ENCODE results near the gene RASA3.
"Not testable (repeated sequence)": the region's sequence is repeated elsewhere in the genome, so short reads cannot be mapped to it uniquely, and the experiment has no call there.

The RASA3 gene

GRCh38 chr13:114142137-114142550 is 9.7 kb upstream of the RASA3 start:
- DNase-seq (ENCODE audit: low read depth in 2 of 2) = no peak

- DNase-seq (ENCODE audit: low read depth in 2 of 2) = no peak
These were observed 9.0 kb upstream of the RASA3 start for GRCh38 chr13:114141261-114141996.

GRCh38 chr13:114140906-114141250 is 8.5 kb upstream of the RASA3 start:
- DNase-seq (ENCODE audit: low read depth in 2 of 2) = no peak

GRCh38 chr13:114140131-114140905 is 7.9 kb upstream of the RASA3 start:
- no peak for DNase-seq (ENCODE audit: low read depth in 2 of 2)

- DNase-seq (ENCODE audit: low read depth in 2 of 2) = no peak
These were observed 4.2 kb upstream of the RASA3 start for GRCh38 chr13:114136576-114136975.

GRCh38 chr13:114135731-114136171 is 3.3 kb upstream of the RASA3 start:
- DNase-seq (ENCODE audit: low read depth in 2 of 2) = no peak

GRCh38 chr13:114134944-114135610 is 2.7 kb upstream of the RASA3 start:
- DNase-seq (ENCODE audit: low read depth in 2 of 2) = no peak

GRCh38 chr13:114134111-114134943 is 1.9 kb upstream of the RASA3 start:
- no peak for DNase-seq (ENCODE audit: low read depth in 2 of 2)

GRCh38 chr13:114133552-114133951 is 1.1 kb upstream of the RASA3 start:
- not testable (repeated sequence) for DNase-seq (ENCODE audit: low read depth in 2 of 2)

GRCh38 chr13:114133126-114133525 is 703 bp upstream of the RASA3 start:
- not testable (repeated sequence) for DNase-seq (ENCODE audit: low read depth in 2 of 2)

GRCh38 chr13:114131583-114132418 is 622 bp downstream of the RASA3 start:
- no peak for DNase-seq (ENCODE audit: low read depth in 2 of 2)

GRCh38 chr13:114130837-114131582 is 1.4 kb downstream of the RASA3 start:
- DNase-seq (ENCODE audit: low read depth in 2 of 2) = no peak

- no peak for DNase-seq (ENCODE audit: low read depth in 2 of 2)
These were observed 2.1 kb downstream of the RASA3 start for GRCh38 chr13:114130131-114130836.

GRCh38 chr13:114129649-114130062 is 2.8 kb downstream of the RASA3 start:
- DNase-seq (ENCODE audit: low read depth in 2 of 2) = no peak

GRCh38 chr13:114128624-114129522 is 3.5 kb downstream of the RASA3 start:
- DNase-seq (ENCODE audit: low read depth in 2 of 2) = peak; percentile 87 to 90

GRCh38 chr13:114128348-114128623 is 4.1 kb downstream of the RASA3 start:
- DNase-seq (ENCODE audit: low read depth in 2 of 2) = no peak

GRCh38 chr13:114127473-114128347 is 4.7 kb downstream of the RASA3 start:
- no peak for DNase-seq (ENCODE audit: low read depth in 2 of 2)

Data from stimulated activated CD4-positive, alpha-beta T cell treated with anti-CD3 and anti-CD28 coated beads, Interleukin-15, amount 100 ng/mL, for 48 hours (primary cell).